ENCODE data around the gene ETV6.

GRCh38 chr12:11704089-11704488 lies 54.6 kb downstream of the ETV6 start:
- no peak for TF ChIP-seq POLR2A (IDR thresholded peaks at IDR 0.05)
- no peak for TF ChIP-seq CTCF (IDR thresholded peaks at IDR 0.05)

All from right lobe of liver (tissue), 4 donors.